Cardiac muscle cell (in vitro differentiated cells and primary cell): ENCODE measurements around the gene ABCC12. TPM values are rescaled to one million over a fixed set of nuclear protein-coding genes. Genes with fewer than 3 reads are reported as not detected.

Experiments used
- DNase-seq, 2 donors: peaks; one replicate each; pipeline versions ENCODE4 v3.0.0 to v3.0.0-alpha.2; 2010 to 2017; ENCODE audit warnings: low read depth in 1 of 2, low spot score in 1 of 2
- H3K27ac ChIP-seq: fragments of 200-600 bp; sonication (generic); 2 replicates; pipeline ENCODE4 v1.5.1; 2016
- H3K27me3 ChIP-seq: fragments of 200-600 bp; sonication (generic); 2 replicates; pipeline ENCODE4 v1.6.0; 2016; ENCODE audit warnings: control low read depth
- H3K36me3 ChIP-seq: fragments of 200-600 bp; sonication (generic); 2 replicates; pipeline ENCODE4 v1.5.1; 2016; ENCODE audit warnings: control low read depth
- H3K4me1 ChIP-seq: fragments of 200-600 bp; sonication (generic); 2 replicates; pipeline ENCODE4 v1.8.1; 2017; ENCODE audit warnings: low read depth, mild to moderate bottlenecking, mixed run types
- H3K4me3 ChIP-seq: fragments of 200-600 bp; sonication (generic); 2 replicates; pipeline ENCODE4 v1.5.1; 2016; ENCODE audit warnings: mild to moderate bottlenecking
- H3K9me3 ChIP-seq: fragments of 200-600 bp; sonication (generic); 2 replicates; pipeline ENCODE4 v1.5.1; 2017; ENCODE audit warnings: low read depth, mild to moderate bottlenecking, control low read depth
- CTCF ChIP-seq: IDR thresholded peaks from 2 replicates; pipeline ENCODE4 v1.5.1; 2012; ENCODE audit warnings: low read depth, mild to moderate bottlenecking, low read length
- polyA plus RNA-seq: library from polyadenylated mRNA; unstranded; fragments of >200 nt; fragmentation: Nextera tagmentation; extraction: Ambion mirVana; gene quantifications from 2 replicates; pipeline ENCODE4 v1.2.1, GENCODE V29; 2016
- total RNA-seq: library from RNA; depleted of rRNA; stranded (reverse); fragments of >200 nt; gene quantifications from 2 replicates; pipeline ENCODE4 v1.2.3, GENCODE V29; 2016

The ABCC12 gene
- total and polyA plus RNA-seq, 2 experiments from 2014 or later = not detected

- Histone ChIP-seq H3K9me3 (no peaks in the 10 kb centered on the region), H3K4me1 (no peaks in the 10 kb centered on the region), H3K36me3 (no peaks in the 10 kb centered on the region), H3K4me3 (no peak overlapping the region), H3K27me3 (no peaks in the 10 kb centered on the region), H3K27ac (no peak overlapping the region)
- DNase-seq = no peak
- no peak for TF ChIP-seq CTCF
These were observed 9.7 kb downstream of the ABCC12 start for GRCh38 chr16:48146131-48146530.

- Histone ChIP-seq H3K36me3 (no peaks in the 10 kb centered on the region), H3K27me3 (no peaks in the 10 kb centered on the region), H3K4me1 (no peaks in the 10 kb centered on the region), H3K9me3 (no peaks in the 10 kb centered on the region), H3K27ac (no peak overlapping the region), H3K4me3 (no peak overlapping the region)
- TF ChIP-seq CTCF = no peak
- DNase-seq = no peak
These were observed 11.9 kb downstream of the ABCC12 start for GRCh38 chr16:48143812-48144368.

DNA sequence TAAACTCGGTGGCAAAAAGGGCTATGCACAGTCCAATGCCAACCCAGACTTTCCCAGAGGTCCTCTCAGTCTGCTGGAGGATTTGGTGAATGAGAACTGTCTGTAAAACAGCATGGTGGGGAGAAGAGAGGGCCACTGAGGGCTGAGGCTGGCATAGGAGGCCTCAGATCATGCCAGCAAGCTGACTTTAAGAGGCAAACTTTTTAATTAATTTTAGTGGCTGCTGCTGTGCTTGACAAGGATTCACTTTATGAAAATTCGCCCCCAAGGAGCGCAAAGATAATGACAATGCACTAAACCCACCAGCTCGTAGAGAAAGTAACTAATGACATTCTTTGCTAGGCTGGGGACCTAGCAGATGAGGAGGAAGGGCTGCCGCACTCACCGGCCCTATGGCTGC lies 15.0 kb downstream of the ABCC12 start:
- no peak for DNase-seq
- Histone ChIP-seq H3K36me3 (no peaks in the 10 kb centered on the region), H3K9me3 (no peaks in the 10 kb centered on the region), H3K27me3 (no peaks in the 10 kb centered on the region), H3K4me1 (peaks cover 5% of the 10 kb centered on the region), H3K4me3 (no peak overlapping the region), H3K27ac (no peak overlapping the region)
- no peak for TF ChIP-seq CTCF

- no peaks in the 10 kb centered on the region for H3K27me3 ChIP-seq
- no peaks in the 10 kb centered on the region for H3K9me3 ChIP-seq
- no peak for TF ChIP-seq CTCF
- H3K36me3 ChIP-seq = no peaks in the 10 kb centered on the region
- peaks cover 5% of the 10 kb centered on the region for H3K4me1 ChIP-seq
- DNase-seq = no peak
- no peak overlapping the region for H3K4me3 ChIP-seq
- H3K27ac ChIP-seq = no peak overlapping the region
These were observed 16.3 kb downstream of the ABCC12 start for GRCh38 chr16:48139517-48139916.

GRCh38 chr16:48138543-48138942 lies 17.2 kb downstream of the ABCC12 start:
- Histone ChIP-seq H3K36me3 (no peaks in the 10 kb centered on the region), H3K27me3 (no peaks in the 10 kb centered on the region), H3K4me3 (no peak overlapping the region), H3K9me3 (no peaks in the 10 kb centered on the region), H3K27ac (no peak overlapping the region), H3K4me1 (peaks cover 5% of the 10 kb centered on the region)
- DNase-seq = no peak
- no peak for TF ChIP-seq CTCF

DNA sequence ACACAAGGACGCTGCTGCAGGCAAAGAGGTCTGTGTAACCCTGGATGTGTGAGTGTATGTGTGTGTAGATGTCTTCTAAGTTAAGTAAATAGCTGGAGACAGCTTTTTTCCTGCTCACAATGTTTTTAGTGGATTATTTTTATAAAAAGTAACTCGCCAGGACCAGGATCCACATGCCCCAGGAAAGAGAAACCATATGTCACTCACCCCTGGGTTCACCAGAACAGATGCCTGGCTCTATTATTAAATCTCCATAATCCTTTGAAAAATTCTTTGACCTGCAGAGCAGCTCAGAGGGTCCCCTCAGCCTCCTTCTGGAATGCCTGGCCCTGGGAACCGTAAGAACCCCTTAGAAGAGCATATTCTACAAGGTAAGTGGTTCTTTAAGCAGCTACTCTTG lies 18.0 kb downstream of the ABCC12 start:
- H3K27me3 ChIP-seq = no peaks in the 10 kb centered on the region
- DNase-seq = no peak
- no peak overlapping the region for H3K27ac ChIP-seq
- no peak overlapping the region for H3K4me3 ChIP-seq
- no peak for TF ChIP-seq CTCF
- H3K9me3 ChIP-seq = no peaks in the 10 kb centered on the region
- H3K4me1 ChIP-seq = peaks cover 5% of the 10 kb centered on the region
- no peaks in the 10 kb centered on the region for H3K36me3 ChIP-seq
